Thoracic aorta (tissue), 2 donors: ENCODE measurements around the gene C1S. TPM values are rescaled to one million over a fixed set of nuclear protein-coding genes. Genes with fewer than 3 reads are reported as not detected.

Experiments
- ATAC-seq: fragments of 150-250 bp; one replicate; pipeline ENCODE4 v1.8.0; 2017; ENCODE audit warnings: low read depth; ENCODE audit not compliant: insufficient number of reproducible peaks, low FRiP score
- DNase-seq: peaks from one replicate; pipeline ENCODE4 v3.0.0-alpha.2; 2020; ENCODE audit warnings: low spot score
- H3K27ac ChIP-seq, 2 donors: fragments of 200-600 bp; sonication (generic); 1 replicate in 1 of 2; 2 replicates in 1 of 2; pipeline ENCODE4 v1.5.1; 2016; ENCODE audit warnings: mild to moderate bottlenecking in 2 of 2, moderate library complexity in 2 of 2
- H3K27me3 ChIP-seq: fragments of 200-600 bp; sonication (generic); replicated peaks from 2 replicates; pipeline ENCODE4 v1.6.0; 2016; ENCODE audit warnings: mild to moderate bottlenecking; ENCODE audit not compliant: insufficient read depth
- H3K36me3 ChIP-seq: fragments of 200-600 bp; sonication (generic); one replicate; pipeline ENCODE4 v1.5.1; 2016
- H3K4me1 ChIP-seq, 2 donors: fragments of 200-600 bp; sonication (generic); 1 replicate in 1 of 2; 2 replicates in 1 of 2; pipeline versions ENCODE4 v1.5.1 to v1.6.0; 2016; ENCODE audit warnings: low read depth in 2 of 2, mild to moderate bottlenecking in 1 of 2; ENCODE audit not compliant: control insufficient read depth in 1 of 2
- H3K4me3 ChIP-seq: fragments of 200-600 bp; sonication (generic); 2 replicates; pipeline ENCODE4 v1.5.1; 2016; ENCODE audit warnings: mild to moderate bottlenecking
- H3K9me3 ChIP-seq: fragments of 200-600 bp; sonication (generic); 2 replicates; pipeline ENCODE4 v1.5.1; 2016
- CTCF ChIP-seq: fragments of 200-600 bp; sonication (generic); IDR thresholded peaks from one replicate; pipeline ENCODE4 v1.5.1; 2019; ENCODE audit warnings: antibody characterized with exemption
- total RNA-seq, 2 donors: library from RNA; depleted of rRNA; stranded (reverse); fragments of >200 nt; gene quantifications; one replicate each; pipeline versions ENCODE4 v1.1.0 to v1.2.3, GENCODE V29; 2016

Gene C1S
- total RNA-seq, 2 donors from 2014 or later, result 456 to 715 TPM

GRCh38 chr12:7068994-7069346, 8.5 kb downstream of the C1S start:
- Histone ChIP-seq H3K27ac (no peak overlapping the region), H3K36me3 (peaks cover 41% of the 10 kb centered on the region), H3K4me3 (no peak overlapping the region), H3K4me1 (peaks cover 0 to 1% of the 10 kb centered on the region in 2 donors), H3K27me3 (no peaks in the 10 kb centered on the region), H3K9me3 (no peaks in the 10 kb centered on the region)
- ATAC-seq, result no peak
- DNase-seq, result no peak
- TF ChIP-seq CTCF, result no peak

GRCh38 chr12:7069386-7069785, 8.9 kb downstream of the C1S start:
- Histone ChIP-seq H3K4me1 (no peaks in the 10 kb centered on the region), H3K4me3 (no peak overlapping the region), H3K36me3 (peaks cover 39% of the 10 kb centered on the region), H3K27me3 (no peaks in the 10 kb centered on the region), H3K9me3 (no peaks in the 10 kb centered on the region), H3K27ac (no peak overlapping the region)
- ATAC-seq (no peak), DNase-seq (no peak)
- TF ChIP-seq CTCF, result no peak

GRCh38 chr12:7072035-7072434, 11.5 kb downstream of the C1S start:
- TF ChIP-seq CTCF, result no peak
- no peak overlapping the region for H3K4me3 ChIP-seq
- DNase-seq (no peak), ATAC-seq (no peak)
- no peaks in the 10 kb centered on the region for H3K27me3 ChIP-seq
- H3K27ac ChIP-seq, result no peak overlapping the region
- H3K9me3 ChIP-seq, result no peaks in the 10 kb centered on the region
- H3K4me1 ChIP-seq, result no peaks in the 10 kb centered on the region
- H3K36me3 ChIP-seq, result peaks cover 17% of the 10 kb centered on the region

- no peak for DNase-seq
- TF ChIP-seq CTCF, result no peak
- H3K36me3 ChIP-seq, result peaks cover 11% of the 10 kb centered on the region
- H3K9me3 ChIP-seq, result no peaks in the 10 kb centered on the region
- H3K27ac ChIP-seq, result no peak overlapping the region
- no peaks in the 10 kb centered on the region for H3K27me3 ChIP-seq
- ATAC-seq, result no peak
- no peaks in the 10 kb centered on the region for H3K4me1 ChIP-seq
- H3K4me3 ChIP-seq, result no peak overlapping the region
These were observed 12.0 kb downstream of the C1S start for GRCh38 chr12:7072554-7072953.

GRCh38 chr12:7073946-7074345, 13.4 kb downstream of the C1S start:
- ATAC-seq (no peak), DNase-seq (no peak)
- H3K36me3 ChIP-seq, result peaks cover 11% of the 10 kb centered on the region

More at GRCh38 chr12:7073946-7074345, 13.4 kb downstream of the C1S start:
- Histone ChIP-seq H3K9me3 (no peaks in the 10 kb centered on the region), H3K27ac (no peak overlapping the region), H3K27me3 (no peaks in the 10 kb centered on the region), H3K4me3 (no peak overlapping the region), H3K4me1 (peaks cover 2 to 4% of the 10 kb centered on the region in 2 donors)
- TF ChIP-seq CTCF, result no peak
